GM10248 (cell line): Measurements from ENCODE around the gene NUDT9.
"Not testable (repeated sequence)": the region's sequence is repeated elsewhere in the genome, so short reads cannot be mapped to it uniquely, and the experiment has no call there.

Experiments used
- CTCF ChIA-PET: fragments of 300-600 bp; sonication (Branson Sonifier 250); formaldehyde crosslinking; extraction: SDS; loops from one replicate; lab custom pipeline; 2021; ENCODE audit warnings: antibody characterized with exemption; lab: Yijun Ruan, JAX
- POLR2A ChIA-PET: fragments of 350-650 bp; sonication (Branson Sonifier 250); formaldehyde crosslinking; extraction: SDS; loops from one replicate; lab custom pipeline; 2020; ENCODE audit warnings: antibody characterized with exemption; lab: Yijun Ruan, JAX
- DNase-seq: peaks from one replicate; pipeline ENCODE4 v3.0.0; 2012; ENCODE audit errors: extremely low spot score
- CTCF ChIP-seq: IDR thresholded peaks from 2 replicates; pipeline ENCODE4 v1.5.1; 2012; ENCODE audit warnings: mild to moderate bottlenecking, low read depth; ENCODE audit errors: extremely low read depth, missing control alignments, control extremely low read depth

Gene NUDT9

GRCh38 chr4:87428979-87429378 is 6.6 kb downstream of the NUDT9 start:
- ChIA-PET POLR2A (no interaction called here), CTCF (no interaction called here)
- DNase-seq, result no peak
- no peak for TF ChIP-seq CTCF

DNA sequence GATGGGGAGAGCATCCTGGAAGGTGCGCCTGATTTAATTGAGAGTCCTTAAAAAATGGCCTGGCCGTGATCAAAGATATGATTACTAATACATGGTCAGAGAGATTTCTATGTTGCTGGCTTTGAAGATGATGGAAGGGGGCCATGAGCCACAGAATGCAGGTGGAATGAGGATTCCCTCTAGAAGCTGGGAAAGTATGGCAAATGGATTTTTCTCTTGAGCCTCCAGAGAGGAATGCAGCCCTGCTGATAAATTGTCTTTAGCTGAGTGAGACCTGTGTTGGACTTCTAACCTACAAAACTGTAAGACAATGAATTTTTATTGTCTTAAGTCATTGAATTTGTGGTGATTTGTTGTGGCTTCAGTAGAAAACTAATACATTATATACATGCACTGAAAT is 7.7 kb downstream of the NUDT9 start:
- ChIA-PET POLR2A (no interaction called here), CTCF (no interaction called here)
- TF ChIP-seq CTCF, result no peak

GRCh38 chr4:87433342-87433741 is 11.0 kb downstream of the NUDT9 start:
- no peak for TF ChIP-seq CTCF
- DNase-seq, result no peak
- ChIA-PET POLR2A (no interaction called here), CTCF (no interaction called here)

More for the DNA sequence above, 7.7 kb downstream of the NUDT9 start:
- DNase-seq, result no peak

GRCh38 chr4:87442889-87443288 is 20.5 kb downstream of the NUDT9 start:
- ChIA-PET POLR2A (interaction anchor here (0.6 kb wide), 1 partner anchor 14 kb away, joined by 3 read pairs; no protein-coding TSS in a partner anchor), CTCF (no interaction called here)
- TF ChIP-seq CTCF, result no peak
- no peak for DNase-seq

DNA sequence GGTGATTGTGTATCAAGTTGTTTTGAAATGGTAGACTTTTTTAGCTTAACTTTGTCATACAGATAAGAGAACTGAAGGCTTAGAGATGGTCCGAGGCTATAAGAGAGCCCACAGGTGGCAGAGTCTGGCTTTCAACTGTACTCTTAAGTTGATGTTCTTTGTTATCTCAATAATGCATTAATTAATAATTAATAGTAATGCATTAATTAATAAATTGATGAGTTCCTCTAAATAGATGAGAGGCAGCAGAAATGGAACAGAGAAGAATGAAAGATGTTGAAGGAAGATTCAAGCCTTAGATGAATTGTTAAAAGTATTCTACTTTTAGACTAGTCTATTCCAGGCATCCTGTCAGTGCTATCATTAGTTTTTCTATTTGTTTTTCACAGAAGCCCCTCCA is 22.4 kb downstream of the NUDT9 start:
- TF ChIP-seq CTCF, result no peak
- ChIA-PET CTCF (interaction anchor here (0.9 to 1.3 kb wide), 3 partner anchors 21 to 69 kb away, joined by 3 to 5 read pairs (median 3); no protein-coding TSS in a partner anchor), POLR2A (no interaction called here)
- DNase-seq, result no peak

GRCh38 chr4:87445964-87446363 is 23.6 kb downstream of the NUDT9 start:
- CTCF ChIA-PET, result interaction anchor here (0.9 to 2.0 kb wide), 3 partner anchors 10 to 70 kb away, joined by 3 to 6 read pairs (median 4); no protein-coding TSS in a partner anchor
- POLR2A ChIA-PET, result no interaction called here
- TF ChIP-seq CTCF, result no peak
- no peak for DNase-seq

DNA sequence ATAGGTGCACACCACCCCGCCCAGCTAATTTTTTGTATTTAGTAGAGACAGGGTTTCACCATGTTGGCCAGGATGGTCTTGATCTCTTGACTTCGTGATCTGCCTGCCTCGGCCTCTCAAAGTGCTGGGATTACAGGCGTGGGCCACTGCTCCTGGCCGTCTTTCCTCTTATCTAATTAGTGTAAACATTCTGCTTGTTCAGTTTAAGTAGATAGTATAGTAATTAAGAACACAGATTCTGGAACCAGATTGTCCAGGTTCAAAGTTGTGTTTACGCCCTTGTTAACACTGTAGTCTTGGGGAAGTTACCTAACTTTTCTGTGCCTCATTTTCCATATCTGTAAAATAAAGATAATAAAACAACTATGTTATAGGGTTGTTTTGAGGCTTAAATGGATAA is 24.0 kb downstream of the NUDT9 start:
- DNase-seq, POLR2A ChIA-PET: not testable (repeated sequence)
- CTCF ChIA-PET, result interaction anchor here (0.9 to 2.0 kb wide), 2 partner anchors 20 to 71 kb away, joined by 4 to 6 read pairs; no protein-coding TSS in a partner anchor
